ENCODE data around the gene EPHX1. TPM values are rescaled to one million over a fixed set of nuclear protein-coding genes. Genes with fewer than 3 reads are reported as not detected.

The EPHX1 gene
- total RNA-seq, 1 donor from 2014 or later, result 15.8 TPM

GRCh38 chr1:225838793-225839192 lies 28.9 kb downstream of the EPHX1 start:
- no peak overlapping the region for H3K4me3 Mint-ChIP-seq
- H3K27ac Mint-ChIP-seq (ENCODE audit: unreplicated experiment), result no peak overlapping the region
- H3K36me3 Mint-ChIP-seq (ENCODE audit: low read depth), result no peaks in the 10 kb centered on the region
- TF ChIP-seq CTCF (conservative IDR thresholded peaks at IDR 0.05), result no peak
- DNase-seq (ENCODE audit: low read depth, low spot score), result no peak
- H3K27me3 Mint-ChIP-seq (ENCODE audit: low read depth), result no peaks in the 10 kb centered on the region
- H3K4me1 Mint-ChIP-seq, result no peaks in the 10 kb centered on the region
- H3K9me3 Mint-ChIP-seq, result no peaks in the 10 kb centered on the region

GRCh38 chr1:225840223-225840610 lies 30.3 kb downstream of the EPHX1 start:
- Mint-ChIP-seq H3K4me3 (no peak overlapping the region), H3K27ac (ENCODE audit: unreplicated experiment) (no peak overlapping the region), H3K36me3 (ENCODE audit: low read depth) (no peaks in the 10 kb centered on the region), H3K4me1 (no peaks in the 10 kb centered on the region), H3K27me3 (ENCODE audit: low read depth) (no peaks in the 10 kb centered on the region), H3K9me3 (no peaks in the 10 kb centered on the region)
- no peak for TF ChIP-seq CTCF (conservative IDR thresholded peaks at IDR 0.05)
- no peak for DNase-seq (ENCODE audit: low read depth, low spot score)

- H3K27me3 Mint-ChIP-seq (ENCODE audit: low read depth), result no peaks in the 10 kb centered on the region
- H3K4me1 Mint-ChIP-seq, result no peaks in the 10 kb centered on the region
- DNase-seq (ENCODE audit: low read depth, low spot score), result no peak
- TF ChIP-seq CTCF (conservative IDR thresholded peaks at IDR 0.05), result no peak
- H3K9me3 Mint-ChIP-seq, result no peaks in the 10 kb centered on the region
- H3K27ac Mint-ChIP-seq (ENCODE audit: unreplicated experiment), result no peak overlapping the region
- H3K36me3 Mint-ChIP-seq (ENCODE audit: low read depth), result no peaks in the 10 kb centered on the region
- H3K4me3 Mint-ChIP-seq, result no peak overlapping the region
These were observed 30.8 kb downstream of the EPHX1 start for GRCh38 chr1:225840713-225841112.

- no peaks in the 10 kb centered on the region for H3K27me3 Mint-ChIP-seq (ENCODE audit: low read depth)
- no peaks in the 10 kb centered on the region for H3K9me3 Mint-ChIP-seq
- H3K27ac Mint-ChIP-seq (ENCODE audit: unreplicated experiment), result no peak overlapping the region
- DNase-seq (ENCODE audit: low read depth, low spot score), result no peak
- no peaks in the 10 kb centered on the region for H3K36me3 Mint-ChIP-seq (ENCODE audit: low read depth)
- no peak overlapping the region for H3K4me3 Mint-ChIP-seq
- H3K4me1 Mint-ChIP-seq, result no peaks in the 10 kb centered on the region
- no peak for TF ChIP-seq CTCF (conservative IDR thresholded peaks at IDR 0.05)
These were observed 32.1 kb downstream of the EPHX1 start for GRCh38 chr1:225842074-225842473.

GRCh38 chr1:225842788-225843425 lies 33.0 kb downstream of the EPHX1 start:
- Mint-ChIP-seq H3K4me1 (peaks cover 1% of the 10 kb centered on the region), H3K4me3 (no peak overlapping the region), H3K27me3 (ENCODE audit: low read depth) (no peaks in the 10 kb centered on the region), H3K9me3 (no peaks in the 10 kb centered on the region), H3K27ac (ENCODE audit: unreplicated experiment) (no peak overlapping the region), H3K36me3 (ENCODE audit: low read depth) (peaks cover under 1% of the 10 kb centered on the region)
- no peak for TF ChIP-seq CTCF (conservative IDR thresholded peaks at IDR 0.05)
- DNase-seq (ENCODE audit: low read depth, low spot score), result no peak

Measured in neural crest cell (in vitro differentiated cells).